ENCODE measurements around the gene EVI2A.
"Not testable (repeated sequence)": the region's sequence is repeated elsewhere in the genome, so short reads cannot be mapped to it uniquely, and the experiment has no call there.

Gene EVI2A

GRCh38 chr17:31357091-31357490, 35.7 kb upstream of the EVI2A start:
- H3K4me1 ChIP-seq (ENCODE audit: control insufficient read depth in 1 of 2, insufficient read depth in 1 of 2, low read depth in 1 of 2, low read length in 1 of 2): no peaks in the 10 kb centered on the region
- no peaks in the 10 kb centered on the region for H3K27me3 ChIP-seq
- H3K9me3 ChIP-seq: no peaks in the 10 kb centered on the region
- H3K27ac ChIP-seq: no peak overlapping the region
- peaks cover 11% of the 10 kb centered on the region for H3K36me3 ChIP-seq
- no peak overlapping the region for H3K4me3 ChIP-seq (ENCODE audit: low read depth in 1 of 2, low read length in 1 of 2)
- TF ChIP-seq CTCF (IDR thresholded peaks at IDR 0.05): no peak

- Histone ChIP-seq H3K9me3 (no peaks in the 10 kb centered on the region), H3K27me3 (no peaks in the 10 kb centered on the region), H3K27ac (no peak overlapping the region), H3K36me3 (peaks cover 11% of the 10 kb centered on the region), H3K4me3 (ENCODE audit: low read depth in 1 of 2, low read length in 1 of 2) (no peak overlapping the region), H3K4me1 (ENCODE audit: control insufficient read depth in 1 of 2, insufficient read depth in 1 of 2, low read depth in 1 of 2, low read length in 1 of 2) (no peaks in the 10 kb centered on the region)
- TF ChIP-seq CTCF (IDR thresholded peaks at IDR 0.05): no peak
These were observed 34.5 kb upstream of the EVI2A start for GRCh38 chr17:31355935-31356334.

- no peak for TF ChIP-seq CTCF (IDR thresholded peaks at IDR 0.05)
These were observed 28.0 kb upstream of the EVI2A start for GRCh38 chr17:31349454-31349853.

GRCh38 chr17:31345191-31345747, 23.8 kb upstream of the EVI2A start:
- H3K36me3 ChIP-seq; H3K27ac ChIP-seq; H3K4me3 ChIP-seq (ENCODE audit: low read depth in 1 of 2, low read length in 1 of 2); H3K9me3 ChIP-seq; H3K27me3 ChIP-seq; H3K4me1 ChIP-seq (ENCODE audit: control insufficient read depth in 1 of 2, insufficient read depth in 1 of 2, low read depth in 1 of 2, low read length in 1 of 2): not testable (repeated sequence)

More at GRCh38 chr17:31349454-31349853, 28.0 kb upstream of the EVI2A start:
- H3K4me3 ChIP-seq (ENCODE audit: low read depth in 1 of 2, low read length in 1 of 2): no peak overlapping the region
- H3K4me1 ChIP-seq (ENCODE audit: control insufficient read depth in 1 of 2, insufficient read depth in 1 of 2, low read depth in 1 of 2, low read length in 1 of 2): no peaks in the 10 kb centered on the region
- no peak overlapping the region for H3K27ac ChIP-seq
- H3K36me3 ChIP-seq: peaks cover 7% of the 10 kb centered on the region
- H3K27me3 ChIP-seq: no peaks in the 10 kb centered on the region
- H3K9me3 ChIP-seq: no peaks in the 10 kb centered on the region

GRCh38 chr17:31339906-31340661, 18.7 kb upstream of the EVI2A start:
- no peak for TF ChIP-seq CTCF (IDR thresholded peaks at IDR 0.05)
- Histone ChIP-seq H3K4me1 (ENCODE audit: control insufficient read depth in 1 of 2, insufficient read depth in 1 of 2, low read depth in 1 of 2, low read length in 1 of 2) (no peaks in the 10 kb centered on the region), H3K9me3 (no peaks in the 10 kb centered on the region), H3K4me3 (ENCODE audit: low read depth in 1 of 2, low read length in 1 of 2) (no peak overlapping the region), H3K36me3 (no peaks in the 10 kb centered on the region), H3K27ac (no peak overlapping the region), H3K27me3 (no peaks in the 10 kb centered on the region)

GRCh38 chr17:31329221-31329620, 7.8 kb upstream of the EVI2A start:
- no peak for TF ChIP-seq CTCF (IDR thresholded peaks at IDR 0.05)
- Histone ChIP-seq H3K4me3 (ENCODE audit: low read depth in 1 of 2, low read length in 1 of 2) (no peak overlapping the region), H3K27ac (peak overlapping the region; percentile 44)

More at GRCh38 chr17:31329221-31329620, 7.8 kb upstream of the EVI2A start:
- H3K9me3 ChIP-seq: no peaks in the 10 kb centered on the region
- no peaks in the 10 kb centered on the region for H3K27me3 ChIP-seq
- no peaks in the 10 kb centered on the region for H3K4me1 ChIP-seq (ENCODE audit: control insufficient read depth in 1 of 2, insufficient read depth in 1 of 2, low read depth in 1 of 2, low read length in 1 of 2)
- H3K36me3 ChIP-seq: no peaks in the 10 kb centered on the region
